ENCODE measurements around the gene PXT1. TPM values are rescaled to one million over a fixed set of nuclear protein-coding genes. Genes with fewer than 3 reads are reported as not detected.

Gene PXT1
- total and polyA plus RNA-seq, 9 of the 15 experiments (the other 6 are each of a cell fraction or from before 2014, with no cell fraction given) = 0.09 to 0.11 (median 0.10) TPM; not detected in 5

DNA sequence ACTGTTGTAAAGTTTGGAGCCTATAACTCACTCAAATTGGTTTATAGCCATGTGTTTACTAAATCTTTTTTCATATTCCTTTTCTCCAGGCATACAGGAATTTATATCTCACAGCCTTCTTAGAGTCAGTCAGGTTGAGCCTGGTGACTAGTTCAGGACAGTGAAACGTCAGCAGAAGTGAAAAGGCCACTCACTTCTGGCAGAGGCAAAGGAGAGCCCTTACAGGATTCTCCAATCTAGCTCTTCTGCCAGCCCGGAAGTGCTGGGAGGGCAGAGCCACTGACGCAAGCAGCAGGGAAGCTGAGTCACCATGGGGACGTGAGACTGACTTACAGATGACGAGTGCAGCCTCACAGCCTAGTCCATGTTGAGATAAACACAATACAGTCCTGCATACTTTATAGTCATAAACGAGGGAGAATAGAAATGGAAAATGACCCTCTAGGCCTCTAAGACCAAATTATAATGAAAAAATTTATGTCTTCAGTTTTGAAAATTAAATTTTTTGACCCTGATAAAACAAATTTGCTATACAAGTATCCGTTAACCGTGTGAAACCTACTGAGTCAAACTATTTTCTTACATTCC is 1.3 kb downstream of the PXT1 start (continued):
- TF ChIP-seq ASH1L (IDR thresholded peaks at IDR 0.05; ENCODE audit: borderline replicate concordance, low read depth, partially characterized antibody) = peak; percentile 36
- no peak for TF ChIP-seq ERF (CRISPR knock-in tag; IDR thresholded peaks at IDR 0.05)
- peak; percentile 27 for TF ChIP-seq GATAD2B (IDR thresholded peaks at IDR 0.05; ENCODE audit: borderline replicate concordance)
- TF ChIP-seq ZNF589 (CRISPR knock-in tag; IDR thresholded peaks at IDR 0.05; ENCODE audit: low read depth) = no peak
- 0 out of 2 replicates have a peak, but pooled peaks have one; percentile 56 for TF ChIP-seq ZNF197 (CRISPR knock-in tag; IDR thresholded peaks at IDR 0.05; ENCODE audit: low read depth)
- TF ChIP-seq ZNF445 (CRISPR knock-in tag; IDR thresholded peaks at IDR 0.05; ENCODE audit: low read depth) = no peak
- TF ChIP-seq, protein P1, sequence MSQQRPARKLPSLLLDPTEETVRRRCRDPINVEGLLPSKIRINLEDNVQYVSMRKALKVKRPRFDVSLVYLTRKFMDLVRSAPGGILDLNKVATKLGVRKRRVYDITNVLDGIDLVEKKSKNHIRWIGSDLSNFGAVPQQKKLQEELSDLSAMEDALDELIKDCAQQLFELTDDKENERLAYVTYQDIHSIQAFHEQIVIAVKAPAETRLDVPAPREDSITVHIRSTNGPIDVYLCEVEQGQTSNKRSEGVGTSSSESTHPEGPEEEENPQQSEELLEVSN (IDR thresholded peaks at IDR 0.05; ENCODE audit: borderline replicate concordance in 1 of 2, extremely low read depth in 1 of 2, insufficient read depth in 1 of 2, insufficient read length in 1 of 2, low read depth in 1 of 2, low read length in 1 of 2, poor library complexity in 1 of 2, severe bottlenecking in 1 of 2) = no peak
- no peak for TF ChIP-seq SMAD2 (IDR thresholded peaks at IDR 0.05; ENCODE audit: low read depth, low read length)
- TF ChIP-seq ARID1B (IDR thresholded peaks at IDR 0.05) = peak; percentile 60; the same call in 1 of the 2 replicates
- TF ChIP-seq ZNF79 (CRISPR knock-in tag; IDR thresholded peaks at IDR 0.05; ENCODE audit: low read depth) = no peak
- TF ChIP-seq DMBX1 (CRISPR knock-in tag; IDR thresholded peaks at IDR 0.05; ENCODE audit: borderline replicate concordance) = peak; percentile 78; the same call in 1 of the 2 replicates
- TF ChIP-seq L3MBTL2 (IDR thresholded peaks at IDR 0.05) = peak; percentile 53
- no peak for TF ChIP-seq DDX20 (tag; IDR thresholded peaks at IDR 0.05; ENCODE audit: low read depth)
- TF ChIP-seq, protein P2, sequence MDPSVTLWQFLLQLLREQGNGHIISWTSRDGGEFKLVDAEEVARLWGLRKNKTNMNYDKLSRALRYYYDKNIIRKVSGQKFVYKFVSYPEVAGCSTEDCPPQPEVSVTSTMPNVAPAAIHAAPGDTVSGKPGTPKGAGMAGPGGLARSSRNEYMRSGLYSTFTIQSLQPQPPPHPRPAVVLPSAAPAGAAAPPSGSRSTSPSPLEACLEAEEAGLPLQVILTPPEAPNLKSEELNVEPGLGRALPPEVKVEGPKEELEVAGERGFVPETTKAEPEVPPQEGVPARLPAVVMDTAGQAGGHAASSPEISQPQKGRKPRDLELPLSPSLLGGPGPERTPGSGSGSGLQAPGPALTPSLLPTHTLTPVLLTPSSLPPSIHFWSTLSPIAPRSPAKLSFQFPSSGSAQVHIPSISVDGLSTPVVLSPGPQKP (CRISPR knock-in tag; IDR thresholded peaks at IDR 0.05) = no peak
- TF ChIP-seq IFI16 (CRISPR knock-in tag; IDR thresholded peaks at IDR 0.05) = no peak
- no peak for TF ChIP-seq COPS2 (conservative IDR thresholded peaks at IDR 0.05)
- TF ChIP-seq ZKSCAN3 (CRISPR knock-in tag; IDR thresholded peaks at IDR 0.05) = no peak
- no peak for TF ChIP-seq PCBP1 (IDR thresholded peaks at IDR 0.05; ENCODE audit: low read depth, low read length, poor library complexity, severe bottlenecking)
- no peak for TF ChIP-seq ZNF274 (IDR thresholded peaks at IDR 0.05; ENCODE audit: borderline replicate concordance, low read depth, low read length)
- no peak for TF ChIP-seq KDM4B (IDR thresholded peaks at IDR 0.05; ENCODE audit: borderline replicate concordance in 2 of 2, low read depth in 1 of 2)
- peak; percentile 76 for TF ChIP-seq SMARCA4 (IDR thresholded peaks at IDR 0.05)
- TF ChIP-seq HMG20A (CRISPR knock-in tag; conservative IDR thresholded peaks at IDR 0.05) = no peak
- no peak for TF ChIP-seq ZNF324 (CRISPR knock-in tag; IDR thresholded peaks at IDR 0.05)
- peak; percentile 57; the same call in 1 of the 2 replicates for TF ChIP-seq BHLHE40 (IDR thresholded peaks at IDR 0.05; ENCODE audit: low read length)
- peak; percentile 69 for TF ChIP-seq KDM5B (IDR thresholded peaks at IDR 0.05; ENCODE audit: insufficient replicate concordance, low read depth, low read length)
- TF ChIP-seq ZNF436 (CRISPR knock-in tag; IDR thresholded peaks at IDR 0.05) = no peak
